ENCODE results near the gene RTEL1.
A peak's percentile ranks its signal among the peaks of the same experiment; 100 is the strongest.
"Not testable (repeated sequence)": the region's sequence is repeated elsewhere in the genome, so short reads cannot be mapped to it uniquely, and the experiment has no call there.

RTEL1 gene

DNA sequence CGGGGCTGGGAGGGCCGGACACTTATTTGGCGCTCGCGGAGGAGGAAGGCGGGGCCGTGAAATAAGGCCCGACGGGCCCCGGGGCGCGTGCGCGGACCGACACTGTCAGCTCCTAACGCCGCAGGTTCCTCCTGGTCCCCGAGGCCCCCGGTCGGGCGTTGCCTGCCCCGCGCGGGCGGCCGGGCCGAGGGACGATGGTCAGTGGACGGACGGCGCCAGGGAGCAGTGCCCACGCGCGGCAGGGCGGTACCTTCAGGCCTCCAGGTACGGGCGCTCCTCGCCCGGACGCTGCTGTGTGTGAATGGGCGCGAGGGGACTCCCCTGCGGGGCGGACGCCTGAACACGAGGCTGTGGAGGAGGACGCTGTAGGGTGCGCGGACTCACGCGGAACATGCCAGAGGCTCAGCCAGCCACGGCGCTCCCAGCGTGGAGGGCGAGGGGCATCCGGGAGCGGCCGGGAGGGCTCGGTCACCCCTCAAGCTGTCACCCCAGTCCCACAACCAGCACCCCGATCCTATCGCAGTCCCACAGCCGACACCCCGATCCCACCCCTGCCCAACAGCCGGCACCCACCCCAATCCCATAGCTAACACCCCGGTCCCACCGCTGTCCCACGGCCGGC, 30.9 kb upstream of the RTEL1 start:
- DNase-seq (ENCODE audit: low spot score) = peak; percentile 99

GRCh38 chr20:63627751-63628245, 30.3 kb upstream of the RTEL1 start:
- DNase-seq (ENCODE audit: low spot score) = no peak

DNA sequence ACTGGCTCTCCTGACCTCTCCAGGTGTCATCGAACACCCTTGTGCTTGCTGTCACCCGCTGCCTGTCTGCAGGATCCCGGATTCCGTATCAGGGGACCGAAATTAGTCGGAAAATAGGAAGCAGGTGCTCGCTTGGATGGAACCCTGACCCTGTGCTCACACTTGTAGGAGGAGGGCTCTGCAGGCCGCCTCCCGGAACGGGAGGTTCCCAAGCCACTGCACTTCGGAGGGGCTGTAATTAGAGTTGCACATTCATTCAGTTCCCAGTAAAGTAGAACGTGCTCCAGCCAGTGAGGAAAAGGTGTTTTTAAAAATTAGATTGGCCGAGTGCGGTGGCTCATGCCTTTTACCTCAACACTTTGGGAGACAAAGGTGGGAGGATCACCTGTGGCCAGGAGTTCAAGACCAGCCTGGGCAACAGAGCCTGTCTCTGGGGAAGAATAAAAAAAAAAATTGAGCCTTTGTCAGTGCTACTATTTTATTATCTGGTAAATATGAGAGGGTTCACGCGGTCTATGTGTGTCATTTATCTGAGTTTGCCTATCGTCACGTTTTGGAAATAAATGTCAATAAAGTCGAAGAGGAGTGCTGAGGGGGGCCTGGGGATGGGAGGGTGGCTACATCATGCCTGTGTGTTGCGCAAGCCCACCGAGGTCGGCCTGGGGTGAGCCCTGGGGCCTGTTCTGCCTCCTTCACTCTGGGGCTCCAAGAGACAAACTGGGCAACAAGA, 29.7 kb upstream of the RTEL1 start:
- peak; percentile 70 for DNase-seq (ENCODE audit: low spot score)

- DNase-seq (ENCODE audit: low spot score) = not testable (repeated sequence)
Observed at GRCh38 chr20:63630956-63631355, 27.2 kb upstream of the RTEL1 start.

GRCh38 chr20:63631426-63631825, 26.7 kb upstream of the RTEL1 start:
- DNase-seq (ENCODE audit: low spot score) = not testable (repeated sequence)

GRCh38 chr20:63633732-63634131, 24.4 kb upstream of the RTEL1 start:
- DNase-seq (ENCODE audit: low spot score) = no peak

GRCh38 chr20:63635431-63636141, 22.5 kb upstream of the RTEL1 start:
- no peak for DNase-seq (ENCODE audit: low spot score)

- peak; percentile 56 for DNase-seq (ENCODE audit: low spot score)
Observed at GRCh38 chr20:63636752-63637628, 21.1 kb upstream of the RTEL1 start.

GRCh38 chr20:63639093-63639975, 18.8 kb upstream of the RTEL1 start:
- no peak for DNase-seq (ENCODE audit: low spot score)

DNA sequence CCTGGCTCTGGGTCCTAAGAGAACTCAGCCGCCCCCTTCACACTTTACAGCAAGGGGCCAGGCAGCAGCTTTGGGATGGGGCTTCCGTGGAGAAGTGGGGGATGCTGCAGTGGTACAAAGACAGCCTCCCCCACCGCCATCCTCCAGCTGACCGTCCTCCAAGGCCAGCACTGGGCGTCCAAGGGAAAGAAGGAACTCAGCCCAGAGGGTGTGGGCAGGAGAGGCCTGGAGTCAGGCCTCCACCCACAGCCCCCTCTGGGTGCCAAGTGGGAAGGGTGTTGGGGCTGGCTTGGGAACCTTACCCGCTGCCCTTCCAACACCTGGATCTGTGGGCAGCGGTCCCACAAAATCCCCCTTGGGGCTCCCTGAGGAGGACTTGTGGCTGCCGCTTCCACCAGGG, 18.0 kb upstream of the RTEL1 start:
- DNase-seq (ENCODE audit: low spot score) = no peak

DNA sequence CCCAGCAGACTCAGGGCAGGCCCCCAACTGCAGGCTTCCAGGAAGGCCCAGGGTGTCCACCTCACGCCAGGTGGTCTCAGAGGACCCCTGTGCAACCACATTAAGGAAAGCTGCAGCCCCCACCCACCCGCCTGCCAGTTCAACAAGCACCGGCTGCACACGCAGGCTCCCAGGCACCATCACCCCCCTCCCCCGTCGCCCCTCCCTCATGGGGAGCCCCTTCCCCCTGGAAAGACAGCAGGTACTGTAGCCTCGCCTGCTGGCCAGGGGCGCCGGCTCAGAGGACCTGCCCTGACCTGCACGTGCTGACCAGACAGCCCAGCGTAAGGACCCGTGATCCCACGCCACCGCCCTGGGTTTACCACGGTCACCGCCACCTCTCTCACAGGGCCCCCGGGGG, 17.4 kb upstream of the RTEL1 start:
- not testable (repeated sequence) for DNase-seq (ENCODE audit: low spot score)

- no peak for DNase-seq (ENCODE audit: low spot score)
Observed at GRCh38 chr20:63641146-63641791, 16.8 kb upstream of the RTEL1 start.

DNA sequence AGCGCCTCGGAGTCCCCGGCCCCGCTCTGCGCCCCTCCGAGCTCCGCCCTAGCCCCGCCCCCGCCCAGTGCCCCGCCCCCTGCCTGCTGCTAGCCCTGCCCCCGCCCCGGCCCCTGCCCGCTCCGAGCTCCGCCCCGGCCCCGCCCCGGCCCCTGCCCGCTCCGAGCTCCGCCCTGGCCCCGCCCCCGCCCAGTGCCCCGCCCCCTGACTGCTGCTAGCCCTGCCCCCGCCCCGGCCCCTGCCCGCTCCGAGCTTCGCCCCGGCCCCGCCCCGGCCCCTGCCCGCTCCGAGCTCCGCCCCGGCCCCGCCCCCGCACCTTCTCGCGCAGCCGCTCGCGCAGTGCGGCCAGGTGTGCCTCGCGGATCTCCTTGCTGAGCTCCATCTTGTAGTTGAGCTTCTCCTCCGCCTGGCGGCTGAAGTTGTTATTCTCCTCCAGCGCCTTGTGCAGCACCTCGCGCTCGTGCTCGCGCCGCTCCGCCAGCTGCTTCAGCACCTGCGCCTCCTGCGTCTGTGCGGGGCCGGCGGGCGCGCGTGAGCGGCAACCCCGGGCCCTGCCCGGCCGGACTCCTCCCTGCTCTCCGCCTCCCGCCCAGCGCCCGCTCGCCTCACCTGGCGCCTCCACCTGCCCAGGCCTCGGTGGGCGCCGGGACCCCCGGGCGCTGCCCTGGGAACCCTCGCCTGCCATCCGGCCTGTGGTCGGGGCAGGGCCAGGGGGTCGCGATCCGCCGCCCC, 16.2 kb upstream of the RTEL1 start:
- DNase-seq (ENCODE audit: low spot score) = peak; percentile 96

- DNase-seq (ENCODE audit: low spot score) = no peak
Observed at GRCh38 chr20:63642527-63643247, 15.4 kb upstream of the RTEL1 start.

GRCh38 chr20:63643499-63643898, 14.6 kb upstream of the RTEL1 start:
- no peak for DNase-seq (ENCODE audit: low spot score)

- DNase-seq (ENCODE audit: low spot score) = no peak
Observed at GRCh38 chr20:63643946-63644345, 14.2 kb upstream of the RTEL1 start.

DNA sequence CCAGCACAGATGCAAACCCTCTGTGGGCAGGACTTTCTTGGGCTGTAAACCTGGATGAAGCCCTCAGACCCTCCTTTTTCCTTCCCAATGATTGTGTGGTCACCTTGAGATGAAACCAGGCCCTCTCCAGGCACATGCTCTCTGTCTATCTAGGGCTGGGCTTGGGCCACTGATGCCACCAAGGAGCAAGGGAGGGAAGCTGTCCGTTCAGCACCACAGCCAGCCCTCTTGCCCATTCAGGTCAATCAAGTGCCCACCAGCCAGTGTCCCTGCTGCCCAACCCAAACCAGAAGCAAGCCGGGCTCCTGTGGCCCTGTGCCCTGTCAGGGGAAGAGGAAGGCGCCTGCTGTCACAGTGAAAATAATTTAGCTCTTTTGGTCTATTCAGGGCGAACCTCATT, 12.9 kb upstream of the RTEL1 start:
- DNase-seq (ENCODE audit: low spot score) = no peak

- DNase-seq (ENCODE audit: low spot score) = no peak
Observed at GRCh38 chr20:63648190-63648589, 9.9 kb upstream of the RTEL1 start.

Data from AG08396 (cell line).